SK-N-SH treated with all-trans-retinoic acid at 6 μM for 48 hours (cell line): ENCODE results near the gene CGNL1.

Experiments
- ATAC-seq: fragments of 200-7000 bp; cut with Tn5 transposase; 3 replicates; pipeline ENCODE4 v1.9.1; 2020; ENCODE audit warnings: mild to moderate bottlenecking, moderate library complexity
- ARNTL ChIP-seq: fragments of 450-650 bp; formaldehyde crosslinking; IDR thresholded peaks from 2 replicates; pipeline ENCODE4 v1.5.0; 2020; ENCODE audit warnings: low read depth, mild to moderate bottlenecking, moderate library complexity, borderline replicate concordance
- BACH2 ChIP-seq: fragments of 250-450 bp; sonication (Bioruptor Pico); IDR thresholded peaks from 2 replicates; pipeline ENCODE4 v1.9.0; 2021; ENCODE audit warnings: mild to moderate bottlenecking, borderline replicate concordance
- CREB5 ChIP-seq: fragments of 250-450 bp; sonication (Bioruptor Pico); IDR thresholded peaks from 2 replicates; pipeline ENCODE4 v1.5.1; 2020; ENCODE audit warnings: low read depth, mild to moderate bottlenecking, moderate library complexity
- CSDC2 ChIP-seq: fragments of 250-450 bp; sonication (Bioruptor Pico); IDR thresholded peaks from 2 replicates; pipeline ENCODE4 v1.5.0; 2020; ENCODE audit warnings: mild to moderate bottlenecking, moderate library complexity
- ESRRG ChIP-seq: fragments of 250-450 bp; sonication (Bioruptor Pico); IDR thresholded peaks from 2 replicates; pipeline ENCODE4 v1.6.1; 2021; ENCODE audit warnings: mild to moderate bottlenecking
- ISL1 ChIP-seq: fragments of 250-450 bp; sonication (Bioruptor Pico); IDR thresholded peaks from 2 replicates; pipeline ENCODE4 v2.1.2; 2022; ENCODE audit warnings: mild to moderate bottlenecking, moderate library complexity
- OSR1 ChIP-seq: fragments of 250-450 bp; sonication (Bioruptor Pico); IDR thresholded peaks from 2 replicates; pipeline ENCODE4 v1.8.0; 2022; ENCODE audit warnings: moderate library complexity, mild to moderate bottlenecking, inconsistent platforms
- PPARA ChIP-seq: fragments of 250-450 bp; sonication (Bioruptor Pico); IDR thresholded peaks from 2 replicates; pipeline ENCODE4 v1.5.0; 2020; ENCODE audit warnings: mild to moderate bottlenecking, borderline replicate concordance
- RARB ChIP-seq: fragments of 250-450 bp; sonication (Bioruptor Pico); IDR thresholded peaks from 2 replicates; pipeline ENCODE4 v1.8.0; 2021; ENCODE audit warnings: mild to moderate bottlenecking, moderate library complexity
- SNAI2 ChIP-seq: fragments of 250-450 bp; sonication (Bioruptor Pico); IDR thresholded peaks from 2 replicates; pipeline ENCODE4 v1.5.0; 2020; ENCODE audit warnings: mild to moderate bottlenecking, moderate library complexity
- TCF4 ChIP-seq: fragments of 250-450 bp; sonication (Bioruptor Pico); IDR thresholded peaks from 2 replicates; pipeline ENCODE4 v1.8.0; 2021; ENCODE audit warnings: mild to moderate bottlenecking, moderate library complexity, borderline replicate concordance
- ZC3H10 ChIP-seq: fragments of 250-450 bp; sonication (Bioruptor Pico); IDR thresholded peaks from 2 replicates; pipeline ENCODE4 v1.5.1; 2021; ENCODE audit warnings: mild to moderate bottlenecking, moderate library complexity
- ZFP3 ChIP-seq: fragments of 250-450 bp; sonication (Bioruptor Pico); IDR thresholded peaks from 2 replicates; pipeline ENCODE4 v1.5.0; 2020; ENCODE audit warnings: mild to moderate bottlenecking, moderate library complexity
- ZFP30 ChIP-seq: fragments of 450-650 bp; formaldehyde crosslinking; IDR thresholded peaks from 2 replicates; pipeline ENCODE4 v1.5.0; 2022; ENCODE audit warnings: mild to moderate bottlenecking, moderate library complexity
- ZNF565 ChIP-seq: fragments of 450-650 bp; formaldehyde crosslinking; conservative IDR thresholded peaks from 2 replicates; pipeline ENCODE4 v1.5.0; 2020; ENCODE audit warnings: low read depth, mild to moderate bottlenecking, moderate library complexity
- ZNF70 ChIP-seq: fragments of 450-650 bp; formaldehyde crosslinking; IDR thresholded peaks from 2 replicates; pipeline ENCODE4 v1.5.0; 2020; ENCODE audit warnings: mild to moderate bottlenecking, moderate library complexity
- ZNF8 ChIP-seq: fragments of 450-650 bp; formaldehyde crosslinking; IDR thresholded peaks from 2 replicates; pipeline ENCODE4 v1.5.0; 2020; ENCODE audit warnings: mild to moderate bottlenecking, moderate library complexity
- TF ChIP-seq, protein P1 (sequence below): fragments of 250-450 bp; sonication (Bioruptor Pico); IDR thresholded peaks from 2 replicates; pipeline ENCODE4 v1.5.0; 2020; ENCODE audit warnings: mild to moderate bottlenecking, moderate library complexity
- TF ChIP-seq, protein P2 (sequence below): fragments of 250-450 bp; sonication (Bioruptor Pico); IDR thresholded peaks from 2 replicates; pipeline ENCODE4 v1.5.1; 2021; ENCODE audit warnings: mild to moderate bottlenecking, moderate library complexity
- TF ChIP-seq, protein P3 (sequence below): fragments of 250-450 bp; sonication (Bioruptor Pico); IDR thresholded peaks from 2 replicates; pipeline ENCODE4 v1.8.0; 2021; ENCODE audit warnings: low read depth, mild to moderate bottlenecking, moderate library complexity, borderline replicate concordance

Gene CGNL1

GRCh38 chr15:57389991-57390390 is 13.7 kb downstream of the CGNL1 start (continued):
- TF ChIP-seq, protein P1, sequence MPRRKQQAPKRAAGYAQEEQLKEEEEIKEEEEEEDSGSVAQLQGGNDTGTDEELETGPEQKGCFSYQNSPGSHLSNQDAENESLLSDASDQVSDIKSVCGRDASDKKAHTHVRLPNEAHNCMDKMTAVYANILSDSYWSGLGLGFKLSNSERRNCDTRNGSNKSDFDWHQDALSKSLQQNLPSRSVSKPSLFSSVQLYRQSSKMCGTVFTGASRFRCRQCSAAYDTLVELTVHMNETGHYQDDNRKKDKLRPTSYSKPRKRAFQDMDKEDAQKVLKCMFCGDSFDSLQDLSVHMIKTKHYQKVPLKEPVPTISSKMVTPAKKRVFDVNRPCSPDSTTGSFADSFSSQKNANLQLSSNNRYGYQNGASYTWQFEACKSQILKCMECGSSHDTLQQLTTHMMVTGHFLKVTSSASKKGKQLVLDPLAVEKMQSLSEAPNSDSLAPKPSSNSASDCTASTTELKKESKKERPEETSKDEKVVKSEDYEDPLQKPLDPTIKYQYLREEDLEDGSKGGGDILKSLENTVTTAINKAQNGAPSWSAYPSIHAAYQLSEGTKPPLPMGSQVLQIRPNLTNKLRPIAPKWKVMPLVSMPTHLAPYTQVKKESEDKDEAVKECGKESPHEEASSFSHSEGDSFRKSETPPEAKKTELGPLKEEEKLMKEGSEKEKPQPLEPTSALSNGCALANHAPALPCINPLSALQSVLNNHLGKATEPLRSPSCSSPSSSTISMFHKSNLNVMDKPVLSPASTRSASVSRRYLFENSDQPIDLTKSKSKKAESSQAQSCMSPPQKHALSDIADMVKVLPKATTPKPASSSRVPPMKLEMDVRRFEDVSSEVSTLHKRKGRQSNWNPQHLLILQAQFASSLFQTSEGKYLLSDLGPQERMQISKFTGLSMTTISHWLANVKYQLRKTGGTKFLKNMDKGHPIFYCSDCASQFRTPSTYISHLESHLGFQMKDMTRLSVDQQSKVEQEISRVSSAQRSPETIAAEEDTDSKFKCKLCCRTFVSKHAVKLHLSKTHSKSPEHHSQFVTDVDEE, result no peak
- no peak for TF ChIP-seq ZC3H10 (CRISPR knock-in tag)

DNA sequence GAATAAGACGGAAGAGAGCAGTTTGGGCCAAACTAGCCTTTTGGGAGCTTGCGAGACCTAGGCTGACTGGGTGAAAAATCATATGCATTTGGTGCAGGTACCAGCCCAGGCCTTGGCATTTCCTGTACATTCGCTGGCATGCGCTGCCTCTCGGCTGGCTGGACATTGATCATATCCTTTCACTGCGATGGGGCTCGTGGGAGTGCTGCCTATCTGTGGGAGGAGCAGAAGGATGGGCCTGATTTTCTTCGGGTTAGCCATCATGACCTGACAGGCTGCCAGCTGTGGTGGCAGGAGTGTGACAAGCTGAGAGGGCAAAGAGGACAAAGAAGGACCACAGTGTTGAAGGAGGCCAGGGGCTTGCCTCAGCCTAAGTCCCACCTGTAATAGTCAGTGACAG is 14.3 kb downstream of the CGNL1 start:
- TF ChIP-seq PPARA (CRISPR knock-in tag) (no peak), ZNF565 (no peak), CSDC2 (no peak), OSR1 (CRISPR knock-in tag) (no peak), SNAI2 (CRISPR knock-in tag) (no peak), ESRRG (CRISPR knock-in tag) (no peak), TCF4 (no peak), ZNF8 (CRISPR knock-in tag) (no peak), BACH2 (no peak)
- TF ChIP-seq, protein P2, sequence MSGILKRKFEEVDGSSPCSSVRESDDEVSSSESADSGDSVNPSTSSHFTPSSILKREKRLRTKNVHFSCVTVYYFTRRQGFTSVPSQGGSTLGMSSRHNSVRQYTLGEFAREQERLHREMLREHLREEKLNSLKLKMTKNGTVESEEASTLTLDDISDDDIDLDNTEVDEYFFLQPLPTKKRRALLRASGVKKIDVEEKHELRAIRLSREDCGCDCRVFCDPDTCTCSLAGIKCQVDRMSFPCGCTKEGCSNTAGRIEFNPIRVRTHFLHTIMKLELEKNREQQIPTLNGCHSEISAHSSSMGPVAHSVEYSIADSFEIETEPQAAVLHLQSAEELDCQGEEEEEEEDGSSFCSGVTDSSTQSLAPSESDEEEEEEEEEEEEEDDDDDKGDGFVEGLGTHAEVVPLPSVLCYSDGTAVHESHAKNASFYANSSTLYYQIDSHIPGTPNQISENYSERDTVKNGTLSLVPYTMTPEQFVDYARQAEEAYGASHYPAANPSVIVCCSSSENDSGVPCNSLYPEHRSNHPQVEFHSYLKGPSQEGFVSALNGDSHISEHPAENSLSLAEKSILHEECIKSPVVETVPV (CRISPR knock-in tag), result no peak

GRCh38 chr15:57391537-57391936 is 15.2 kb downstream of the CGNL1 start:
- ATAC-seq, result no peak
- TF ChIP-seq CREB5 (CRISPR knock-in tag), result no peak
- no peak for TF ChIP-seq ISL1 (CRISPR knock-in tag)
- TF ChIP-seq SNAI2 (CRISPR knock-in tag), result no peak
- TF ChIP-seq BACH2, result no peak
- TF ChIP-seq OSR1 (CRISPR knock-in tag), result no peak
- TF ChIP-seq, protein P2 (CRISPR knock-in tag), result no peak
- TF ChIP-seq ESRRG (CRISPR knock-in tag), result no peak
- TF ChIP-seq PPARA (CRISPR knock-in tag), result no peak
- TF ChIP-seq, protein P3, sequence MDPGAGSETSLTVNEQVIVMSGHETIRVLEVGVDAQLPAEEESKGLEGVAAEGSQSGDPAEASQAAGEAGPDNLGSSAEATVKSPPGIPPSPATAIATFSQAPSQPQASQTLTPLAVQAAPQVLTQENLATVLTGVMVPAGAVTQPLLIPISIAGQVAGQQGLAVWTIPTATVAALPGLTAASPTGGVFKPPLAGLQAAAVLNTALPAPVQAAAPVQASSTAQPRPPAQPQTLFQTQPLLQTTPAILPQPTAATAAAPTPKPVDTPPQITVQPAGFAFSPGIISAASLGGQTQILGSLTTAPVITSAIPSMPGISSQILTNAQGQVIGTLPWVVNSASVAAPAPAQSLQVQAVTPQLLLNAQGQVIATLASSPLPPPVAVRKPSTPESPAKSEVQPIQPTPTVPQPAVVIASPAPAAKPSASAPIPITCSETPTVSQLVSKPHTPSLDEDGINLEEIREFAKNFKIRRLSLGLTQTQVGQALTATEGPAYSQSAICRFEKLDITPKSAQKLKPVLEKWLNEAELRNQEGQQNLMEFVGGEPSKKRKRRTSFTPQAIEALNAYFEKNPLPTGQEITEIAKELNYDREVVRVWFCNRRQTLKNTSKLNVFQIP (CRISPR knock-in tag), result no peak
- no peak for TF ChIP-seq ARNTL (CRISPR knock-in tag)
- TF ChIP-seq, all 23 proteins: peak for 0

More for the DNA sequence above, 14.3 kb downstream of the CGNL1 start:
- ATAC-seq, result no peak

- ATAC-seq, result no peak
- TF ChIP-seq ZFP30 (CRISPR knock-in tag) (no peak), RARB (no peak), ARNTL (CRISPR knock-in tag) (no peak), ISL1 (CRISPR knock-in tag) (no peak), ZNF8 (CRISPR knock-in tag) (no peak)
These were observed 16.8 kb downstream of the CGNL1 start for GRCh38 chr15:57393061-57393460.

DNA sequence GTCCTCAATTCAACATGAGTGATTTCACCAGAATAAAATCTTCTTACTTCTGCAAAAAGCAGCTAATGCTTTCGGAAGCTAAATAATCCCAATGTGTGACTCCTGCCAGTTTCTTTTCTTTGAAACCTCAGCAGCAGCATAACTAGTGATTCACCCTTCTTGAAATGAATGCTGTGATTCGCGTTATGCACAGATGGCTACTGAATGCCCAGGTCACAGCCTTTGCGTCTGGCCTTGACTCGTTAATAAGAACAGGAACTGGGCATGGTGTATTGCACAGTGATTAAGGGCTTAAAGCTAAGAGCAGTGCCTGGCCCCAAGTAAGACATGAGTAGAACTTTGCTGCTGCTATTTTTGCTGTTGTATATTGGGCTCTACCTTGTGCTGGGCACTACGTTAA is 19.0 kb downstream of the CGNL1 start:
- ATAC-seq, result peak; percentile 94
- peak; percentile 55; the same call in 1 of the 2 replicates for TF ChIP-seq ISL1 (CRISPR knock-in tag)
- TF ChIP-seq OSR1 (CRISPR knock-in tag), result no peak
- TF ChIP-seq, protein P3 (CRISPR knock-in tag), result no peak
- TF ChIP-seq, protein P2 (CRISPR knock-in tag), result no peak
- TF ChIP-seq TCF4, result 0 out of 2 replicates have a peak, but pooled peaks have one; percentile 10
- TF ChIP-seq ESRRG (CRISPR knock-in tag), result no peak
- TF ChIP-seq ZFP3 (CRISPR knock-in tag), result 0 out of 2 replicates have a peak, but pooled peaks have one; percentile 7
- no peak for TF ChIP-seq ZNF70 (CRISPR knock-in tag)
- TF ChIP-seq ZFP30 (CRISPR knock-in tag), result no peak
- TF ChIP-seq, all 23 proteins: peak for 3
